Measurements from ENCODE around the gene GRAMD1A.
"Not testable (repeated sequence)": the region's sequence is repeated elsewhere in the genome, so short reads cannot be mapped to it uniquely, and the experiment has no call there.

The GRAMD1A gene

DNA sequence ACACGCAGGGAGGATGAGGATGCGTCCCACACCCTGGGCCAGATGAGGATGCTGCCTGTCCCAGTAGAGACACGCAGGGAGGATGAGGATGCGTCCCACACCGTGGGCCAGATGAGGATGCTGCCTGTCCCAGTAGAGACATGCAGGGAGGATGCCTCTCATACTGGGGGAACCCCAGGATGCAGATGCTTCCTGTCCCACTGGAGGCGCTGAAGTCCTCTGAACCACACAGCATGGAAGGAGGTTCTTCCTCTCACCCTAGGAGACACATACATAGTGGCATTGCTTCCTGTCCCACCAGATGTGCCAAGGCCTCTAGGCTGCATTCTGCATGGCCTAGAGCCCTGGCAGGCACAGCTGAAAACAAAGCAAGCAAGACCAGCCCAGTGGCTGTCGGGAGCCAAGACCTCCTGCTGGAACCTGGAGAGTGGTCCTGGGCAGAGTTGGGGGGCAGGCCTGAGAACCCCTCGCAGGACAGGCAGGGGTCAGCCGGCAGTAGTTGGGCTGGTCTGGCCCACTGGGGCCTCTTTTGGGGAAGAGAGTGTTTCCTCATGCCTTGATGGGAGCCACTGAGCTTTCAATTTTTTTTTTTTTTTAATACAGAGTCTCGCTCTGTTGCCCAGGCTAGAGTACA lies 45.7 kb downstream of the GRAMD1A start:
- POLR2A ChIA-PET, result interaction anchor here (0.5 kb wide), 1 partner anchor 103 kb away, joined by 3 read pairs; no protein-coding TSS in a partner anchor
- DNase-seq (ENCODE audit: extremely low spot score), result peak; percentile 80
- CTCF ChIA-PET, result interaction anchor here (0.9 to 3.2 kb wide), 9 partner anchors 10 to 190 kb away, joined by 3 to 18 read pairs (median 4); partner anchors contain the start of gene LGI4
- TF ChIP-seq, protein P1, sequence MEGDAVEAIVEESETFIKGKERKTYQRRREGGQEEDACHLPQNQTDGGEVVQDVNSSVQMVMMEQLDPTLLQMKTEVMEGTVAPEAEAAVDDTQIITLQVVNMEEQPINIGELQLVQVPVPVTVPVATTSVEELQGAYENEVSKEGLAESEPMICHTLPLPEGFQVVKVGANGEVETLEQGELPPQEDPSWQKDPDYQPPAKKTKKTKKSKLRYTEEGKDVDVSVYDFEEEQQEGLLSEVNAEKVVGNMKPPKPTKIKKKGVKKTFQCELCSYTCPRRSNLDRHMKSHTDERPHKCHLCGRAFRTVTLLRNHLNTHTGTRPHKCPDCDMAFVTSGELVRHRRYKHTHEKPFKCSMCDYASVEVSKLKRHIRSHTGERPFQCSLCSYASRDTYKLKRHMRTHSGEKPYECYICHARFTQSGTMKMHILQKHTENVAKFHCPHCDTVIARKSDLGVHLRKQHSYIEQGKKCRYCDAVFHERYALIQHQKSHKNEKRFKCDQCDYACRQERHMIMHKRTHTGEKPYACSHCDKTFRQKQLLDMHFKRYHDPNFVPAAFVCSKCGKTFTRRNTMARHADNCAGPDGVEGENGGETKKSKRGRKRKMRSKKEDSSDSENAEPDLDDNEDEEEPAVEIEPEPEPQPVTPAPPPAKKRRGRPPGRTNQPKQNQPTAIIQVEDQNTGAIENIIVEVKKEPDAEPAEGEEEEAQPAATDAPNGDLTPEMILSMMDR (IDR thresholded peaks at IDR 0.05; ENCODE audit: control extremely low read depth, extremely low read depth, low read depth, missing control alignments), result peak; percentile 36

GRCh38 chr19:35046461-35046860 lies 46.3 kb downstream of the GRAMD1A start:
- DNase-seq (ENCODE audit: extremely low spot score), result no peak
- TF ChIP-seq, protein P1 (IDR thresholded peaks at IDR 0.05; ENCODE audit: control extremely low read depth, extremely low read depth, low read depth, missing control alignments), result no peak
- CTCF ChIA-PET, result interaction anchor here (0.9 to 2.4 kb wide), 8 partner anchors 9 to 189 kb away, joined by 3 to 7 read pairs (median 4); no protein-coding TSS in a partner anchor
- POLR2A ChIA-PET, result interaction anchor here (0.5 kb wide), 1 partner anchor 102 kb away, joined by 3 read pairs; no protein-coding TSS in a partner anchor

- DNase-seq (ENCODE audit: extremely low spot score), result no peak
- CTCF ChIA-PET, result interaction anchor here (0.7 to 3.7 kb wide), 6 partner anchors 10 to 122 kb away, joined by 3 to 13 read pairs (median 4); partner anchors contain the start of gene ZNF30
- TF ChIP-seq, protein P1 (IDR thresholded peaks at IDR 0.05; ENCODE audit: control extremely low read depth, extremely low read depth, low read depth, missing control alignments), result no peak
- POLR2A ChIA-PET, result no interaction called here
These were observed 48.8 kb downstream of the GRAMD1A start for GRCh38 chr19:35048911-35049411.

DNA sequence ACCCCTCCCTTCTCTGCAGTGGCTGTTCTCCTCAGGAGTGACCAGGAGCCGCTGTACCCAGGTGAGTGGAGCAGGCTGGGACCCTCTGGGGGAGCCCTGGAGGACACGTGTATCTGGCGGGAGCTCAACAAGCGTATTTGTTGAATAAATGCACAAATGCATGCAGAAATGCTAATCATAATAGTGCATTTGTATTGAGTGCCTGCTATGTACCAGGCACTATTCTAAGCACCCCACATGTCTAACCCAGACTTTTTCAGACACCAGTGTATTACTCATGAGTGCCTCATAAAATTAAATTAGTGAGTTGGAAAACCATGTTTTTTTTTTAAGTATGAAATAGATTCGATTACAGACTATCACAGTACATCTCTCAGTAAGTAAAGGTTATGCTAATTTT lies 49.3 kb downstream of the GRAMD1A start:
- TF ChIP-seq, protein P1 (IDR thresholded peaks at IDR 0.05; ENCODE audit: control extremely low read depth, extremely low read depth, low read depth, missing control alignments), result no peak
- ChIA-PET CTCF (interaction anchor here (1.6 to 3.7 kb wide), 4 partner anchors 17 to 92 kb away, joined by 3 to 13 read pairs (median 7); no protein-coding TSS in a partner anchor), POLR2A (no interaction called here)
- no peak for DNase-seq (ENCODE audit: extremely low spot score)

GRCh38 chr19:35050662-35051061 lies 50.5 kb downstream of the GRAMD1A start:
- CTCF ChIA-PET, result interaction anchor here (0.7 to 3.7 kb wide), 6 partner anchors 8 to 91 kb away, joined by 3 to 13 read pairs (median 3); partner anchors contain the start of gene LGI4
- POLR2A ChIA-PET; DNase-seq (ENCODE audit: extremely low spot score): not testable (repeated sequence)

DNA sequence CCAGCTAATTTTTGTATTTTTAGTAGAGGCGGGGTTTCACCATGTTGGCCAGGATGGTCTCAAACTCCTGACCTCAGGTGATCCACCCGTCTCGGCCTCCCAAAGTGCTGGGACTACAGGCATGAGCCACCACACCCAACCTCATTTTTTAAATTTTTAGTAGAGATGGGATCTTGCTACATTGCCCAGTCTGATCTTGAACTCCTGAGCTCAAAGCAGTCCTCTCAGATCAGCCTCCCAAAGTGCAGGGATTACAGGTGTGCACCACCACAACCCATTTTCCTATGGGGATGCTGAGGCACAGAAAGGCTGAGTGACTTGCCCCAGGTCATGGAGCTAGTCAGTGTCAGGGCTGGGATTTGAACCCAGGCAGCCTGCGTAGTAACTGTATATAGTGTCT lies 51.1 kb downstream of the GRAMD1A start:
- CTCF ChIA-PET, result interaction anchor here (0.7 to 3.7 kb wide), 5 partner anchors 9 to 90 kb away, joined by 3 to 13 read pairs (median 3); partner anchors contain the start of gene LGI4
- POLR2A ChIA-PET; DNase-seq (ENCODE audit: extremely low spot score): not testable (repeated sequence)

DNA sequence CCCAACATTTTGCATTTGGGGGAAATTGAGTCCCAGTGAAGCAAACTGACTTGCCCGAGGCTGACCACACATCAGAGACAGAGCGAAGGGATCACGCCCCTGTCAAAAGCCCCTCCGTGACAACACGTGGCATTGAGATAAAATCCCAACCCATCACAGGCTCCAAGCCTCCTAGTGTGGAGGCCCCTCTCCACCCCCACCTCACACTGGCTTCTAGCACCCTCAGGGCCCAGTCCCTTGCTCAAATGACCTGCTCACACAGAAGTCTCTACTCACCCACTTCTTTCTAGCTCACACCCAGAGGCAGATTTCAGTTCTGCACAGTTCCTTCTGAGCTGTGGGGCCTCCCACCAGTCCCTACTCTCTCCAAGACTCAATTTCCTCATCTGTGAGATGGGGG lies 51.7 kb downstream of the GRAMD1A start:
- ChIA-PET POLR2A (no interaction called here), CTCF (interaction anchor here (1.3 to 3.4 kb wide), 3 partner anchors 15 to 84 kb away, joined by 3 to 13 read pairs (median 4); partner anchors contain the start of gene LGI4)
- DNase-seq (ENCODE audit: extremely low spot score), result no peak
- TF ChIP-seq, protein P1 (IDR thresholded peaks at IDR 0.05; ENCODE audit: control extremely low read depth, extremely low read depth, low read depth, missing control alignments), result no peak
